ENCODE results near the gene SUSD4. TPM values are rescaled to one million over a fixed set of nuclear protein-coding genes. Genes with fewer than 3 reads are reported as not detected.

Gene SUSD4
- total and polyA plus RNA-seq, 10 of the 15 experiments (the other 5 are each of a cell fraction or from before 2014, with no cell fraction given): 0.13 to 1.1 (median 0.26) TPM; not detected in 3

- SMC1A ChIA-PET (ENCODE audit: uncharacterized antibody, unreplicated experiment): interaction anchor here (0.6 kb wide), 1 partner anchor 59 kb away, joined by 3 read pairs; the partner anchor contains the start of gene SUSD4
- Histone ChIP-seq H3K9ac (ENCODE audit: control insufficient read depth, insufficient read depth, low read length) (no peak overlapping the region), H4K20me1 (ENCODE audit: control insufficient read depth, insufficient read depth) (no peaks in the 10 kb centered on the region), H2AFZ (ENCODE audit: control insufficient read depth, low read depth, low read length) (no peak overlapping the region), H3K9me3 (replicated peaks; ENCODE audit: control insufficient read depth, insufficient read depth, low read length) (no peaks in the 10 kb centered on the region), H3K4me1 (ENCODE audit: control insufficient read depth, insufficient read depth, low read length) (no peaks in the 10 kb centered on the region), H3K4me3 (no peak overlapping the region), H3K27ac (ENCODE audit: control insufficient read depth, insufficient read depth) (no peak overlapping the region), H3K27me3 (replicated peaks in 1 of 2; ENCODE audit: control insufficient read depth in 2 of 2, insufficient read depth in 2 of 2, low read length in 1 of 2) (no peaks in the 10 kb centered on the region; a peak in 1 of 4 replicates), H3K4me2 (ENCODE audit: control insufficient read depth, insufficient read depth) (no peak overlapping the region), H3K79me2 (ENCODE audit: control insufficient read depth, insufficient read depth, low read length) (no peaks in the 10 kb centered on the region), H3K36me3 (ENCODE audit: control insufficient read depth in 2 of 2, insufficient read depth in 2 of 2, low read length in 1 of 2) (no peaks in the 10 kb centered on the region)
- intact Hi-C loops (cut with micrococcal nuclease; ENCODE audit: unreplicated experiment) (no loop called here), in situ Hi-C loops (cut with MboI) (no loop called here)
- DNase-seq (ENCODE audit: low read depth, low spot score): no peak
- RAD21 ChIA-PET (ENCODE audit: unreplicated experiment): no interaction called here
- BruUV-seq (replicated peaks): no TSS peak
- TF ChIP-seq NR2F1 (conservative IDR thresholded peaks at IDR 0.05) (peak; percentile 73; the same call in 1 of the 2 replicates), MEF2B (IDR thresholded peaks at IDR 0.05; ENCODE audit: partially characterized antibody, poor library complexity, severe bottlenecking) (peak; percentile 47), BRCA1 (IDR thresholded peaks at IDR 0.05; ENCODE audit: low read depth, low read length) (no peak)
- 0% methylated on average over 1 of the region's 1 CpG for WGBS (ENCODE audit: insufficient coverage, insufficient replicate concordance, low lambda C conversion rate, missing lambda C conversion rate)
- CTCF ChIA-PET: interaction anchor here (0.7 kb wide), 1 partner anchor 169 kb away, joined by 3 read pairs; no protein-coding TSS in a partner anchor
- FAIRE-seq: no peak
- no peak for ATAC-seq
- POLR2A ChIA-PET: no interaction called here
These were observed 59.0 kb downstream of the SUSD4 start for GRCh38 chr1:223304931-223305330.

- Histone ChIP-seq H3K9me3 (replicated peaks; ENCODE audit: control insufficient read depth, insufficient read depth, low read length) (no peaks in the 10 kb centered on the region), H3K4me2 (ENCODE audit: control insufficient read depth, insufficient read depth) (no peak overlapping the region), H3K79me2 (ENCODE audit: control insufficient read depth, insufficient read depth, low read length) (no peaks in the 10 kb centered on the region), H2AFZ (ENCODE audit: control insufficient read depth, low read depth, low read length) (no peak overlapping the region), H4K20me1 (ENCODE audit: control insufficient read depth, insufficient read depth) (no peaks in the 10 kb centered on the region), H3K4me3 (no peak overlapping the region), H3K27ac (ENCODE audit: control insufficient read depth, insufficient read depth) (no peak overlapping the region), H3K27me3 (replicated peaks in 1 of 2; ENCODE audit: control insufficient read depth in 2 of 2, insufficient read depth in 2 of 2, low read length in 1 of 2) (no peaks in the 10 kb centered on the region), H3K9ac (ENCODE audit: control insufficient read depth, insufficient read depth, low read length) (no peak overlapping the region), H3K4me1 (ENCODE audit: control insufficient read depth, insufficient read depth, low read length) (no peaks in the 10 kb centered on the region), H3K36me3 (ENCODE audit: control insufficient read depth in 2 of 2, insufficient read depth in 2 of 2, low read length in 1 of 2) (no peaks in the 10 kb centered on the region)
- in situ Hi-C loops (cut with MboI) (no loop called here), intact Hi-C loops (cut with micrococcal nuclease; ENCODE audit: unreplicated experiment) (no loop called here)
- ATAC-seq (no peak), FAIRE-seq (no peak), DNase-seq (ENCODE audit: low read depth, low spot score) (no peak)
- no TSS peak for BruUV-seq (replicated peaks)
- RAD21 ChIA-PET (ENCODE audit: unreplicated experiment): no interaction called here
- CTCF ChIA-PET: no interaction called here
- SMC1A ChIA-PET (ENCODE audit: uncharacterized antibody, unreplicated experiment): no interaction called here
- POLR2A ChIA-PET: no interaction called here
- WGBS (ENCODE audit: insufficient coverage, insufficient replicate concordance, low lambda C conversion rate, missing lambda C conversion rate): 52% methylated on average over 2 of the region's 2 CpGs
- TF ChIP-seq CHD4 (IDR thresholded peaks at IDR 0.05) (no peak), ELK1 (IDR thresholded peaks at IDR 0.05; ENCODE audit: low read depth, low read length) (no peak), MEF2A (IDR thresholded peaks at IDR 0.05; ENCODE audit: insufficient read depth, low read depth, low read length) (no peak), SREBF2 (IDR thresholded peaks at IDR 0.05; ENCODE audit: low read length) (no peak), PKNOX1 (IDR thresholded peaks at IDR 0.05) (no peak), GABPA (IDR thresholded peaks at IDR 0.05; ENCODE audit: low read depth) (no peak), NFYA (IDR thresholded peaks at IDR 0.05; ENCODE audit: borderline replicate concordance, low read depth, low read length) (no peak), PML (IDR thresholded peaks at IDR 0.05; ENCODE audit: low read length) (no peak), PRDM15 (CRISPR knock-in tag; IDR thresholded peaks at IDR 0.05) (no peak)
These were observed 62.6 kb downstream of the SUSD4 start for GRCh38 chr1:223301371-223301770.

Measured in GM12878 (cell line).